Left colon (tissue), 2 donors: ENCODE data around the gene WDR74. TPM values are rescaled to one million over a fixed set of nuclear protein-coding genes. Genes with fewer than 3 reads are reported as not detected.
A peak's percentile ranks its signal among the peaks of the same experiment; 100 is the strongest.

Experiments used
- ATAC-seq: fragments of 200-7000 bp; cut with Tn5 transposase; one replicate; pipeline ENCODE4 v1.9.1; 2020; ENCODE audit warnings: mild to moderate bottlenecking, moderate library complexity
- DNase-seq, 2 donors: peaks; one replicate each; pipeline ENCODE4 v3.0.0-alpha.2; 2020
- intact Hi-C, 2 donors: fragments of 100-400 bp; cut with DNase I in 1 of 2; cut with micrococcal nuclease in 1 of 2; formaldehyde crosslinking; loops; one replicate each; pipeline versions ENCODE4 v1.11.2 to v1.14.0; 2022; cut with DNase I, micrococcal nuclease
- long read RNA-seq: library from polyadenylated mRNA; unstranded; transcript quantifications from one replicate; pipeline ENCODE4 v2.0.0, GENCODE V29; 2021
- total RNA-seq, 2 donors: library from RNA; stranded (reverse); fragmentation: NEBNext Ultra II Directional; extraction: Animal tissue kit (Norgen Biotek cat#: 25700); gene quantifications; one replicate each; pipeline ENCODE4 v1.2.1, GENCODE V29; 2021
- donor health status: DM: no; HTN: no; CAD: no.
- donor health status: DM: yes; HTN: yes; CAD: no.

Gene WDR74
- 10 to 100 TPM; 31.3 to 38.9 TPM for total RNA-seq
- long read RNA-seq, transcript WDR74-201 (11 exons, 1,289 nt): major isoform, 17 of 22 reads
- long read RNA-seq, partial matches to known transcripts: 2 of 22 reads
- long read RNA-seq, other reads (novel, unspliced or antisense): 3 of 22 reads

DNA sequence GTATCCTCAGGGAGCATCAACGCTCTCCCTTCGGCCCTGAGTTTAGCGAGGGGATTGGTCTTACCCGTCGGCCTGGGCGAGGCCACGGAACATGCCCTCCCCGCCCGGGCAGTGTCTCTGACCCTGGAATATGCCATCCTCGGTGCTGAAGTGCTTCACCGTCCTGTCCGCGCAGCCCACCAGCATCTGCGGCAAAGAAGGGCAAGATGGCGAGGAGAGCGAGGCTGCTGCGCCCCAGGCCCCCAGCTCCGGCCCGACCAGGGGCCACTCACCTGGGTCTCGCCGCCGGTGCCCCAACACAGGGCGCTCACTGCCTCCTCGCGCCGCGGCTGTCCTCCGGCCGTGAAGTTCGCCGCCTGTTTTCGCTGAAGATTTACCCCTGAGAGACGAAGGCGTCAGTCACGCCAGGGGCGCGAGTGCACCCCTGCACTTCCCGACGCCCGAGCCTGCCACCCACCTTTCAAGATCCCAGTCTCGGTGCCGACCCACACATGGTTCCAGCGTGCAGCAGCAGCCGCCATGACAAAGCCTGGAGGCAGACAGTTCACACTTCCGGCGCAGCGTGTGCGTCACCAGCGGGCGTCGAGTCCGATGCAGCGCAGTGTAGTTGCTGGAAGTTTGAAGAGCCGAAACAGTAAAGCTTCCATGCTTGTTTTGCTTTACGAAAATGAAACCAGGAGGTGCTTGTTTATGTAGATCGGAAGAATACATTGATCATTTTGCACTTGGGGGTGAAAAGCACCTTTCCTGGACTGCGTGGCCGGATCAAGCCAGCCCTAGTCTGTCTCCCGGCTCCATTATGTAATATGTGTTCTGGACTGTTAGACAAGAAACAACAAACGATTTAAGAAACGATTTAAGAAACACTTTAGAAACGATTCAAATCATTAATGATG lies at the start of gene WDR74:
TSS of gene WDR74 (minus strand) at position 541 of the 896 bp plus-strand sequence. CDS start at position 521, 20 bp downstream.
- ATAC-seq: peak; percentile 74
- DNase-seq: peak; percentile 93 to 95
- intact Hi-C loops: no loop called here

- ATAC-seq (peak; percentile 1), DNase-seq (no peak)
- intact Hi-C loops: no loop called here
These were observed 49.7 kb upstream of the WDR74 start for GRCh38 chr11:62889126-62889483.

DNA sequence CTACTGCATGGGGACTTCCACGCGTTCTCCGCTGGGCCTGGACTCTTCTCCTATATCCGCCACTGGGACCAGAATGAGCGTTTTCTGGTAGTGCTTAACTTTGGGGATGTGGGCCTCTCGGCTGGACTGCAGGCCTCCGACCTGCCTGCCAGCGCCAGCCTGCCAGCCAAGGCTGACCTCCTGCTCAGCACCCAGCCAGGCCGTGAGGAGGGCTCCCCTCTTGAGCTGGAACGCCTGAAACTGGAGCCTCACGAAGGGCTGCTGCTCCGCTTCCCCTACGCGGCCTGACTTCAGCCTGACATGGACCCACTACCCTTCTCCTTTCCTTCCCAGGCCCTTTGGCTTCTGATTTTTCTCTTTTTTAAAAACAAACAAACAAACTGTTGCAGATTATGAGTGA lies 49.0 kb upstream of the WDR74 start:
- no peak for DNase-seq
- ATAC-seq: no peak
- intact Hi-C loops: no loop called here

DNA sequence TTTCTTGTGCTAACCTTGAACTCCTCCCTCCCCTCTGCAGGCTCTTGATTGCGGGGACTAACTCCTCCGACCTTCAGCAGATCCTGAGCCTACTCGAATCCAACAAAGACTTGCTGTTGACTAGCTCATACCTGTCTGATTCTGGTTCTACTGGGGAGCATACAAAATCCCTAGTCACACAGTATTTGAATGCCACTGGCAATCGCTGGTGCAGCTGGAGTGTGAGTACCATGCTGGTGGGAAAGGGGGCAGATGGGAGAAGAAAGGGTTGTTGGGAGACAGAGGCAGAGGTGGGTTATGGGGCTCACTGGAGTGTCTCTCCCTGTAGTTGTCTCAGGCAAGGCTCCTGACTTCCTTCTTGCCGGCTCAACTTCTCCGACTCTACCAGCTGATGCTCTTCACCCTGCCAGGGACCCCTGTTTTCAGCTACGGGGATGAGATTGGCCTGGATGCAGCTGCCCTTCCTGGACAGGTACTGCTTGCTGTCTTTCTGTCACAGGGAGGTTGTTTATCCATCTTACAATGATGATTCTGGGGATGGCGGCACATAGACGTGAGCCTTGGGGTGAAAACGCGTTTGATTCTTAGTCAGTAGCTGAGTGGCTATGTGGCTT lies 45.9 kb upstream of the WDR74 start:
- DNase-seq (no peak), ATAC-seq (no peak)
- intact Hi-C loops: no loop called here

- ATAC-seq: no peak
- DNase-seq: no peak
- intact Hi-C loops: no loop called here
These were observed 44.3 kb upstream of the WDR74 start for GRCh38 chr11:62883673-62884072.

DNA sequence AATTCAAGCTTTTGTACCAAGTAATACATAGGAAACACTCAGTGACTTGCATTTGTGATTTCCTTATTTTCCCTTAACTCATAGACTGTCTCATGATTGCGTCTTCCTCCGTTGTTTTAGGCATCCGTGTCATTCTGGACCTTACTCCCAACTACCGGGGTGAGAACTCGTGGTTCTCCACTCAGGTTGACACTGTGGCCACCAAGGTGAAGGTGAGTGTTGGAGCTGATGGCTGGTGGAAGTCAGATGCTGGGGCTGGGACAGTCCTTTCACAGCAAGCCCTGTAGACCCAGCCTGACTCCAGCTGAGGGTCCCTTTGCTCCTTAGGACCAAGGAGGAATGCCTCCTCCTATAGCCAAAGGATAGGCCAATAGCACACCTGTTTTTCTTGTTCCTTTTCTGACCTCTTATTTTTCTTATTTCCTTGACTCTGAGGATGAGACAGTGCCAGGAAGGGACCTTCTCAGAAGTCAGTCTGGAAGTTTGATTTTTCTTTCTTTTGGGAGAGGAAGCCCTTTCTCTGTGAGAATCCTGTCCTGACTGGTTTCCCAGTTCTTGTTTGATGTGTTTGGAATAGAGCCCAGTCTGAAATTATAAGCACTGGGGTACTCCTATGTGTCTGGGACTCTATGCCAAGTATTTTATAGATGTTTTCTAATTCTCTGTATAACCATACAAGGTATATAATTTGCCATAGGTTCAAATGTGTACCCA lies 43.6 kb upstream of the WDR74 start:
- intact Hi-C loops: no loop called here
- DNase-seq: no peak

DNA sequence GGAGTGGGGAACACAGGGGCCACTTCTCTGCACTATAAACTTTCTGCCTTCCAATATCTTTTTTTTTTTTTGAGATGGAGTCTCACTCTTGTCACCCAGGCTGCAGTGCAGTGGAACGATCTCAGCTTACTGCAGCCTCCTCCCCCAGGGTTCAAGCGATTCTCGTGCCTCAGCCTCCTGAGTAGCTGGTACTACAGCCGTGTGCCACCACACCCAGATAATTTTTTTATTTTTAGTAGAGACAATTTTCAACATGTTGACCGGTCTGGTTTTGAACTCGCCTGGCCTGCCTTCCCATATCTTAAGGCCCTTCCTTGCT lies 43.0 kb upstream of the WDR74 start:
- no peak for ATAC-seq
- intact Hi-C loops: no loop called here
- DNase-seq: no peak

More for the DNA sequence above, 43.6 kb upstream of the WDR74 start:
- ATAC-seq: no peak

DNA sequence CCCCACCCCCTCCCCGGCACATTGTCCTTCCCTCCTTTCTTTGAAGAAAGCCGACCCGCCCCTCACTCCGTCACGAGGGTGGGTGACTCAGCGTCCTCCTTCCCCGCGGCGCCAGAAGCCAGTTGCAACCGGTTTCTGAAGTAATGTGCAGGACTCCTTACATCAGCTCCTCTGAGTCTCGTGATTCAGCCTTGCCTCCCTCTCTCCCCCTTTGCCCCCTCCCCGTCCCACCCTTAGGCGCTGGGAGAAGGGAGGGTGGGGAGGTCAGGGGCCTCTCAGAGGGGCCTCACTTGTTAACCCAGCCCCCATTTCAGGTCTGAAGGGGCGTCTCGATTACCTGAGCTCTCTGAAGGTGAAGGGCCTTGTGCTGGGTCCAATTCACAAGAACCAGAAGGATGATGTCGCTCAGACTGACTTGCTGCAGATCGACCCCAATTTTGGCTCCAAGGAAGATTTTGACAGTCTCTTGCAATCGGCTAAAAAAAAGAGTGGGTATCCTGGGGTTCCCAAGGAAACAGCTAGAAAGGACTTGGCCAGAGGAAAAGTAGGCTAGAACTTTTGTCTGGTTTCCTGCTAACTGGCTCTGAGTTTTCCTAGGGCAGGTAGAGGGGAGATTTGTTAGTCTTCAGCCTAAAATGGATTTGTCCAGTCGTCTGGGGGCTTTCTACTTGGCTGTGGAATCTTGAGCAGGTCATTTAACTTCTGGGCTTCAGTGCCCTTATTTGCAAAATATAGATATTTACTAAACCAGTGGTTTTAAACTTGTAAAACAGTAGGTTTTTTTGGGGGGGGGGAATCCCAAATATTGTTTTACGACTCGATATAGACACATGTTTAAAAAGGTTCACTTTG lies 42.4 kb upstream of the WDR74 start:
- DNase-seq (peak; percentile 92 to 97), ATAC-seq (peak; percentile 73)
- intact Hi-C loops: no loop called here

GRCh38 chr11:62880803-62881578 lies 41.6 kb upstream of the WDR74 start, which contains the start of gene SLC3A2:
Gene SLC3A2 (plus strand): TSS chr11:62880896. CDS start chr11:62881024, 128 bp downstream.
- intact Hi-C loops: no loop called here
- peak; percentile 92 to 94 for DNase-seq
- peak; percentile 84 for ATAC-seq

DNA sequence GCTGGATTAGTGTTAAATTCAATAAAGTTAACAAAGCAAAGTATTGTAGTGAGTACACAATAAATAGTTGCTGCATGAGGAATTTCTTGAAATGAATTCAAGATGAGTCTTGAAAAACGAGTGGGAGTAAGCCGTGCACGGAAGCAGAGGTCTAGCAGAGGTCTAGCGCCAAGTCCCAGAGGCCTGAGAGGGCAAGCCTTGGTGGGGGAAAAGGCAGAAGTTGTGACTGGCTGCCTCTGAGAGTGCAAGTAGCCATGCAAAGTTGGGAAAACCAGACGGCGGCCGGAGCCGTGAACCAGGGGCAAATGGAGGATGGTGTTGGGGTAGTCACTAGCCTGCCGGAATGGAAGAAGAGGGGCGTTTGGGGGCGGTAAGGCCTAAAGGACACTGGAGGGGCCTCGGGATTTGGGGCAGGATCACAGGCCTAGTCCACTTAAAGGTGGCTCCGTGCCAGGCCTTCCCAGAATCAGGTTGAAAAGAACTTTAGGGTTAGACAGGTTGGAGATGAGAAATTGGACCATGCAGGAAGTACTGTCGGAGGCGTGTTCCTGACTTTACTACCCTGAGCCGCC lies 40.9 kb upstream of the WDR74 start:
- ATAC-seq: peak; percentile 1
- no peak for DNase-seq
- intact Hi-C loops: no loop called here

DNA sequence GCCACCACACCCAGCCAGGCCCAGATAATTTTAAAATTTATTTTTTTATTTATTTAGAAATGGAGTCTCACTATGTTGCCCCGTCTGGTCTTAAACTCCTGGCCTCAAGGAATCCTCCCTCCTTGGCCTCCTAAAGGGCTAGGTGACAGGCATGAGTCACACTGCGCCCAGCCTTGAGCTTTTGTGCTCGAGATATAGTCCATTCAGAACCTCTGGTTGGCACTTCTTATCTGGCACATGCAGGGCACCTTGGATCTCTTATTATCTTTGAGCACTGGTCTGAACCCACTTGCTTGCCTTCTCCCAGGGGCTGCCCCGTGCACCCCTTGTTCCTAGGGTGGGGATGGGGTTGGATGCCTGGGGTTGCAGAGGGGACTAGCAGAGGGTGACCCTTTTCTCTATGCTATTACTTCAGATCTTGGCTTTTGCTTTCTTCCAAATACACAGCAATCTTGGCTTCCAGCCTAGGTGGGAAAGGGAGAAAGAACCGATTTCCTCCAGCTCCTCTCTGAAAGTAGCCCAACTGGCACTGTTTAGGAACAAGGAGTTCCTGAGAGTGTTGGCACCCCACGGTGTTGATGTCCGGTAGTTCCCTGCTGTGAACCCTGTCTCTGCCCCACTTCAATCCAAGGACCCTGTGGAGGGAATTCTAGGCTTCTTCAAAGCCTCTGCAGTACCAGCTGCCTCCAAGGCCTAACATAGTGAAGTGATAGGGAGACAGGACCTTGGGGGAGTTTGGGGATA lies 40.0 kb upstream of the WDR74 start:
- intact Hi-C loops: no loop called here
- ATAC-seq (no peak), DNase-seq (no peak)

DNA sequence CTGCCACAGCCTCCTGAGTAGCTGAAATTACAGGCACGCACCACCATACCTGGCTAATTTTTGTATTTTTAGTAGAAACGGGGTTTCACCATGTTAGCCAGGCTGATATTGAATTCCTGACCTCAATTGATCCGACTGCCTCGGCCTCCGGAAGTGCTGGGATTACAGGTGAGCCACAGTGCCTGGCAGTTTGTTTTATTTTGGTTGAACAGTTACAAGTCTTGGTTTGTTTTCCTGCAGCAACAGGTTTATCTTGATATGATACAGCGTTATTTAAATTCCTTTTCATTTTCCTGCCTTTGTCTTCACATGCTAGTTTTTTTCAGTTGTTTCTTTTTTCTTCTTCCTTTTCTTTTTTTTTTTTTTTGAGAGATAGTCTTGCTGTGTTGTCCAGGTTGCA lies 37.3 kb upstream of the WDR74 start:
- intact Hi-C loops: no loop called here
- ATAC-seq: no peak
- DNase-seq: no peak

- ATAC-seq: no peak
- intact Hi-C loops: no loop called here
- DNase-seq: no peak
These were observed 36.5 kb upstream of the WDR74 start for GRCh38 chr11:62875698-62876478.

GRCh38 chr11:62874851-62875250 lies 35.5 kb upstream of the WDR74 start:
- intact Hi-C loops: no loop called here
- no peak for DNase-seq
- ATAC-seq: no peak

DNA sequence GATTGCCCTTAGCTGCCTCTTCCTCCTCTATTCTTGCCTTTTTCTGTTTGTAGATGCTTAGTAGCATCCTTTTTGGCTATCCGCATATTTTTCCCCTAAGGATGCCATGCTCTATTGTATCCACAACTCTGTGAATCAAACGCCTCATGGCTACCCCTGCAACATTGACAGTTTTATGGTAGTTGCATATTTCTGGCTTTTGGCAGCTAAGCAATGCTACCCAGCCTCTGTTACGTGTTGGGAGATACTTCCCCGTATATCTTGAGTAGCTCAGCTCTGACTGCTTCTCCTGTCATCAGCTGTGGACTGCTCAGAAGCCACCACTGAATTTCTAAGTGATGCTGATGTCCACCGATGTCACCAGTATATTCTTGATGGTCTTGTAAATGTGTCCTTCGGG lies 26.2 kb upstream of the WDR74 start:
- ATAC-seq: no peak
- intact Hi-C loops: no loop called here
- no peak for DNase-seq

- ATAC-seq (no peak), DNase-seq (no peak)
- intact Hi-C loops: loop anchor here in 1 of 2 donors (5.0 kb wide), 1 partner anchor 77 kb away; the partner anchor contains the start of gene TMEM179B
These were observed 24.4 kb upstream of the WDR74 start for GRCh38 chr11:62863687-62864335.
